ENCODE measurements around the gene PNN.
"Not testable (repeated sequence)": the region's sequence is repeated elsewhere in the genome, so short reads cannot be mapped to it uniquely, and the experiment has no call there.

PNN gene

GRCh38 chr14:39230416-39231035 is 55.5 kb downstream of the PNN start:
- DNase-seq, result no peak

GRCh38 chr14:39231751-39232553 is 56.9 kb downstream of the PNN start:
- not testable (repeated sequence) for DNase-seq

Data from NCI-H1694 (cell line).